ENCODE results near the gene TRABD2A. TPM values are rescaled to one million over a fixed set of nuclear protein-coding genes. Genes with fewer than 3 reads are reported as not detected.

The TRABD2A gene
- polyA plus RNA-seq, 4 donors: 2.0 to 35.5 (median 14.1) TPM

DNA sequence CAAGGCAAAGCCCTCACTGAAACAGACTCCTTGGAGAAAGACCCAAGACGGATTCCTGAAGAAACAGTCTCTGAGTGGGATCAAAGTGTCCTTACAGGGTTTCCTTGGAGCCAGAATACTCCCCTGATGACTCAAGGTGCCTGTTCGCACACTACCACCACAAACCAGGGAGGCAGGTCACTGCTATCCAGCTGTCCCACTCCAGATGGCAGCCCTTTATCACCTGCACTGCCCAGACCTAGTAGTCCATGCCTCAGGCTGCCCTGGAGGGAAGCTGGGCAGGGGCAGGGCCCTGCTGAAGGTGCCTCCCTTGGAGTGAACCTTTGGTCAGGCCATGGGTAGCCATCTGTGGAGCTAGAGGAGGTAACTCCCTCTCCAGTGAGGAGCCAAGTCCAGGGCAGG is 34.1 kb downstream of the TRABD2A start:
- WGBS, 3 donors: 80 to 93% (median 91%) methylated on average over 2 of the region's 2 CpGs
- peak in 1 of 2 donors; percentile 73 for DNase-seq
- peak overlapping the region in 2 of 3 donors; percentile 46 to 74 for H3K27ac ChIP-seq (ENCODE audit: low read depth in 1 of 3, low read length in 2 of 3)
- H3K36me3 ChIP-seq (ENCODE audit: control insufficient read depth in 3 of 3, insufficient read depth in 2 of 3, low read depth in 1 of 3, low read length in 3 of 3): peaks cover 0 to 15% (median 0%) of the 10 kb centered on the region in 3 donors
- H3K4me1 ChIP-seq (ENCODE audit: control insufficient read depth in 3 of 3, insufficient read depth in 2 of 3, low read depth in 1 of 3, low read length in 2 of 3): no peaks in the 10 kb centered on the region
- no peaks in the 10 kb centered on the region for H3K27me3 ChIP-seq (ENCODE audit: control insufficient read depth in 3 of 3, insufficient read depth in 3 of 3, low read length in 3 of 3)
- H3K4me3 ChIP-seq (ENCODE audit: low read depth in 1 of 3, low read length in 3 of 3): no peak overlapping the region
- FAIRE-seq: no peak
- H3K9me3 ChIP-seq (ENCODE audit: control insufficient read depth in 2 of 2, insufficient read depth in 1 of 2, low read depth in 1 of 2, low read length in 1 of 2): no peaks in the 10 kb centered on the region

DNA sequence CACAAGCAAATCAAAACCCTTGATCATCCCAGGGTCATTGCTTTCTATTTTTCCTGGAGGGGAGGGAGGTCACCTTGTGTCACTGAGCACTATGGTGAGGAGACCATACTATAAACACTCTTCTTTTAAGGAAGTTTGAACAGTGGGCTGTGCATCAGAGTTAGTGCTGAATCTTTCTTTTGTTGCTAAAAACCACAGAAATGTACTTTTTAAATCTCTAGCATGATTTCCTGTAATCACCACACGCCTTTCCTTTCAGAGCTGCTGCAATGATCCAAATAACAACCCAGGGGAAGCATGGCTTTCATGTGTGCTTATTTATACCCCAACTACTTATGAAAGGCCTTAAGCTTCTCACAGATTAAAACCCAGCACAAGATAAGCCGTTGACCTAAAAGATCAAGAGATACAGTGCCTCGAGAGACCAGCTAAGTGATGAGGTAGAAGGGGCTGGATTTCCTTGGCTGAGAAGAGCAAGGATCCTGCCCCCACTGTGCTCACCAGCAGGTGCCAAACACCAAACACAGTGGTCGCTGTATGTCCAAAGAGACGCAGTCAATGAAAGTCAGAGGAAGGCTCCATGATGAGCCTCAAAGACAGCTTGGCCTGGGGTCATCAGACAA is 34.7 kb downstream of the TRABD2A start:
- Histone ChIP-seq H3K4me1 (ENCODE audit: control insufficient read depth in 3 of 3, insufficient read depth in 2 of 3, low read depth in 1 of 3, low read length in 2 of 3) (no peaks in the 10 kb centered on the region), H3K36me3 (ENCODE audit: control insufficient read depth in 3 of 3, insufficient read depth in 2 of 3, low read depth in 1 of 3, low read length in 3 of 3) (peaks cover 0 to 15% (median 0%) of the 10 kb centered on the region in 3 donors), H3K27me3 (ENCODE audit: control insufficient read depth in 3 of 3, insufficient read depth in 3 of 3, low read length in 3 of 3) (no peaks in the 10 kb centered on the region), H3K27ac (ENCODE audit: low read depth in 1 of 3, low read length in 2 of 3) (peak overlapping the region in 2 of 3 donors; percentile 46 to 74), H3K4me3 (ENCODE audit: low read depth in 1 of 3, low read length in 3 of 3) (no peak overlapping the region), H3K9me3 (ENCODE audit: control insufficient read depth in 2 of 2, insufficient read depth in 1 of 2, low read depth in 1 of 2, low read length in 1 of 2) (no peaks in the 10 kb centered on the region)
- WGBS, 3 donors: 51 to 60% (median 53%) methylated on average over 5 of the region's 5 CpGs
- DNase-seq (peak in 1 of 2 donors; percentile 52), FAIRE-seq (no peak)

DNA sequence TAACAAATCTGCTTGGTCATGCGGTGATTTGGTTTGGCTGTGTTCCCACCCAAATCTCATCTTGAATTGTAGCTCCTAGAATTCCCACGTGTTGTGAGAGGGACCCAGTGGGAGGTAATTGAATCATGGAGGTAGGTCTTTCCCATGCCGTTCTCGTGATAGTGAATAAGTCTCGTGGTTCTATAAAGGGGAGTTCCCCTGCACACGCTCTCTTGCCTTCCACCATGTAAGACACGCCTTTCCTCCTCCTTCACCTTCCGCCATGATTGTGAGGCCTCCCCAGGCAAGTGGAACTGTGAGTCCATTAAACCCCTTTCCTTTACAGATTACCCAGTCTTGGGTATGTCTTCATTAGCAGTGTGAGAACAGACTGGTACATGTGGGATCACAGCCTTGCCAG is 36.7 kb downstream of the TRABD2A start:
- no peaks in the 10 kb centered on the region for H3K9me3 ChIP-seq (ENCODE audit: control insufficient read depth in 2 of 2, insufficient read depth in 1 of 2, low read depth in 1 of 2, low read length in 1 of 2)
- no peak overlapping the region for H3K27ac ChIP-seq (ENCODE audit: low read depth in 1 of 3, low read length in 2 of 3)
- no peak overlapping the region for H3K4me3 ChIP-seq (ENCODE audit: low read depth in 1 of 3, low read length in 3 of 3)
- H3K4me1 ChIP-seq (ENCODE audit: control insufficient read depth in 3 of 3, insufficient read depth in 2 of 3, low read depth in 1 of 3, low read length in 2 of 3): no peaks in the 10 kb centered on the region
- 94 to 96% (median 96%) methylated on average over 8 of the region's 8 CpGs for WGBS, 3 donors
- H3K27me3 ChIP-seq (ENCODE audit: control insufficient read depth in 3 of 3, insufficient read depth in 3 of 3, low read length in 3 of 3): no peaks in the 10 kb centered on the region
- no peak for FAIRE-seq
- no peak for DNase-seq
- peaks cover 0 to 17% (median 0%) of the 10 kb centered on the region in 3 donors for H3K36me3 ChIP-seq (ENCODE audit: control insufficient read depth in 3 of 3, insufficient read depth in 2 of 3, low read depth in 1 of 3, low read length in 3 of 3)

DNA sequence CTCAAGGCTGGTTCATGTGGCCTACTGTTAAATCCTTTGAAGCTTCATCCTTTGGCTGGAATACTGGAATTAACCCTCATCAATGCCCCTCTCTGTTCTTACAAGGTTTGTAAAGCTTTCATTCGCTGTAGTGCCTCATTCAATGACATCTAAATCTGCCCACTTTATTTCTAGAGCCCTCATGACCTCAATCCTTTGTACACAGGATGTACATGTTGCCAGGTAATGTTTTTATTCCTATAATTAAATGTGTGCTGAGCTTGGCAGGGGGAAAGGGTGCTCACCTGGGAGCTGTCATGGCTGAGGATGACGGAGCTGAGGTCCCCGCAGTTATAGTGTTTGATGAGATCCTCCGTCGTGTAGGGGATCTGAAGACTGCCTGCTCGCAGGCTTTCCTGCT is 39.3 kb downstream of the TRABD2A start:
- H3K4me3 ChIP-seq (ENCODE audit: low read depth in 1 of 3, low read length in 3 of 3): no peak overlapping the region
- H3K36me3 ChIP-seq (ENCODE audit: control insufficient read depth in 3 of 3, insufficient read depth in 2 of 3, low read depth in 1 of 3, low read length in 3 of 3): peaks cover 0 to 14% (median 0%) of the 10 kb centered on the region in 3 donors
- no peak overlapping the region for H3K27ac ChIP-seq (ENCODE audit: low read depth in 1 of 3, low read length in 2 of 3)
- WGBS, 3 donors: 88 to 98% (median 94%) methylated on average over 6 of the region's 6 CpGs
- H3K9me3 ChIP-seq (ENCODE audit: control insufficient read depth in 2 of 2, insufficient read depth in 1 of 2, low read depth in 1 of 2, low read length in 1 of 2): peaks cover 0 to 4% of the 10 kb centered on the region in 2 donors
- DNase-seq (no peak), FAIRE-seq (no peak)
- H3K4me1 ChIP-seq (ENCODE audit: control insufficient read depth in 3 of 3, insufficient read depth in 2 of 3, low read depth in 1 of 3, low read length in 2 of 3): no peaks in the 10 kb centered on the region
- H3K27me3 ChIP-seq (ENCODE audit: control insufficient read depth in 3 of 3, insufficient read depth in 3 of 3, low read length in 3 of 3): no peaks in the 10 kb centered on the region

DNA sequence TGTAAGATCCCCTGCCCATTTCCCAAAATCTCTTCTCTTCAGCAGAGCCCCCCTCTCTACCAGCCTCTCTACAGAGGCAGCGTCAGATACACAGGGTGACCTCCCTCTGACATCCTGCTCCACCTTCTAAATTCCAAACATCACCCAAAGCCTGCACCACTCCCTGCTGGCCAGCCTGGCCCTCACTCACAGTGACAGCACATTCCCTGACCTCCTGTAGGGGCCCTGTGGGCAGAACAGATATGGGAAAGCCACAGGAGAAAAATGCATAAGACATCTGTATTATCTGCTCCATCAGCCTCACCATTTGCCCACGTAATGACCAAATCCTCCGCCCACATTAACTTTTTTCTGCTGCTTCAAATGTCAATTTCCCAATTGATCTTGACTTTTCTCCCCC is 40.6 kb downstream of the TRABD2A start:
- DNase-seq: no peak
- WGBS, 3 donors: 76 to 94% (median 88%) methylated on average over 3 of the region's 3 CpGs
- FAIRE-seq: no peak
- no peak overlapping the region for H3K4me3 ChIP-seq (ENCODE audit: low read depth in 1 of 3, low read length in 3 of 3)
- peaks cover 0 to 12% of the 10 kb centered on the region in 2 donors for H3K9me3 ChIP-seq (ENCODE audit: control insufficient read depth in 2 of 2, insufficient read depth in 1 of 2, low read depth in 1 of 2, low read length in 1 of 2)
- no peak overlapping the region for H3K27ac ChIP-seq (ENCODE audit: low read depth in 1 of 3, low read length in 2 of 3)
- H3K4me1 ChIP-seq (ENCODE audit: control insufficient read depth in 3 of 3, insufficient read depth in 2 of 3, low read depth in 1 of 3, low read length in 2 of 3): no peaks in the 10 kb centered on the region
- peaks cover 0 to 16% (median 0%) of the 10 kb centered on the region in 3 donors for H3K36me3 ChIP-seq (ENCODE audit: control insufficient read depth in 3 of 3, insufficient read depth in 2 of 3, low read depth in 1 of 3, low read length in 3 of 3)
- no peaks in the 10 kb centered on the region for H3K27me3 ChIP-seq (ENCODE audit: control insufficient read depth in 3 of 3, insufficient read depth in 3 of 3, low read length in 3 of 3)

DNA sequence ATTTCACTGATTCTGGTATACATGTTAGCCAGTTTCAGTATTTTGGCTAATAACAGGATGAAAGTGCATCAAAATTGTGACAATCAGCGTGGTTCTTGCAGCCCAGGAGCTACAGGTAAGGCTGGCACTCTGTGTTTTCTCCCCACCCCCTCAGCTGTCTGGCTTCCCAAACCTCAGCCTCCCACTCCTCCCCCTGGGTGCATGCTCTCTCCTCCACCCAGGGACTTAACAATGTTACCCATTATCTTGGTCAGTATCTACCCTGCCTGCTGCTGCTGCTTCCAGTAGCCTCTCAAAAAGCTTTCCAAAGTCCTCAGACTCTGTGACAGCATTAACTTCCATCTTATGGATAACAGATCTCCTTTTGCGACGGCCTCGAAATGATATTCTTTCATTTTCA is 41.0 kb downstream of the TRABD2A start:
- H3K4me3 ChIP-seq (ENCODE audit: low read depth in 1 of 3, low read length in 3 of 3): no peak overlapping the region
- no peaks in the 10 kb centered on the region for H3K4me1 ChIP-seq (ENCODE audit: control insufficient read depth in 3 of 3, insufficient read depth in 2 of 3, low read depth in 1 of 3, low read length in 2 of 3)
- 83 to 94% (median 90%) methylated on average over 4 of the region's 4 CpGs for WGBS, 3 donors
- peaks cover 0 to 17% (median 0%) of the 10 kb centered on the region in 3 donors for H3K36me3 ChIP-seq (ENCODE audit: control insufficient read depth in 3 of 3, insufficient read depth in 2 of 3, low read depth in 1 of 3, low read length in 3 of 3)
- DNase-seq (no peak), FAIRE-seq (no peak)
- peaks cover 0 to 14% of the 10 kb centered on the region in 2 donors for H3K9me3 ChIP-seq (ENCODE audit: control insufficient read depth in 2 of 2, insufficient read depth in 1 of 2, low read depth in 1 of 2, low read length in 1 of 2)
- no peak overlapping the region for H3K27ac ChIP-seq (ENCODE audit: low read depth in 1 of 3, low read length in 2 of 3)
- no peaks in the 10 kb centered on the region for H3K27me3 ChIP-seq (ENCODE audit: control insufficient read depth in 3 of 3, insufficient read depth in 3 of 3, low read length in 3 of 3)

DNA sequence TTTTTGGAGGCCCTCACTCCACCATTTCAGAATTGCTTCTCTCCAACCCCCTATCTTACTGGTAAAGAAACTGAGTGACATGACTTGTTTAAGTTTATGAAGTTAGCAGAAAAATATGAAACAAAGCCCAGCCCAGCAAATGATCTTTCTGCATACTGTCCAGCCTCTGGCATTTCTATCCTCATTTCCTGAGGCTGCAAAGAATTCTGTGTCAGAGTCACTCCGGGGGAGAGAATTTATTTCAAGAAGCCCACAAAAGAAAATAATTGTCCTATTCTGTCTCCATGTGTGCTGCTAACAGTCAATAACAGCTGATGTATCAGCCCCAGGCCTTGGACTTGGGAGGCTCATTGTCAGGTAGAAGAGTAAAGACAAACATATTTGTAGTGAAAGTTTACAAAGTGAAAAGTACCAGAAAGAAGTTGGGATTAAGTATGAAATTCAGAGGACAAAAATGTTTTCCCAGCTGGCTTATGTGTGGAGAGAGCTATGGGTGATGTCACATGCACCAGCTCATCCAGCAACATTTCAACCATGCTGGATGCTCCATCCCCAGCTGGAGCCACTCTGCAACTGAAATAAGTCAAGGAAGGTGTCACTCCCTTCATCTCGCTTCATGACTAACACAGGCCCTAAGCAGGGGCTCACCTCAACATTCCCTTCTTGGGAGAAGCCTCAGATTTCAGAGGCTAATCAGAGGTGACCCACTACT is 42.3 kb downstream of the TRABD2A start:
- no peak for DNase-seq
- 73 to 95% (median 90%) methylated on average over 2 of the region's 2 CpGs for WGBS, 3 donors
- no peaks in the 10 kb centered on the region for H3K4me1 ChIP-seq (ENCODE audit: control insufficient read depth in 3 of 3, insufficient read depth in 2 of 3, low read depth in 1 of 3, low read length in 2 of 3)
- no peaks in the 10 kb centered on the region for H3K27me3 ChIP-seq (ENCODE audit: control insufficient read depth in 3 of 3, insufficient read depth in 3 of 3, low read length in 3 of 3)
- no peak overlapping the region for H3K27ac ChIP-seq (ENCODE audit: low read depth in 1 of 3, low read length in 2 of 3)
- peaks cover 0 to 20% (median 0%) of the 10 kb centered on the region in 3 donors for H3K36me3 ChIP-seq (ENCODE audit: control insufficient read depth in 3 of 3, insufficient read depth in 2 of 3, low read depth in 1 of 3, low read length in 3 of 3)
- no peak overlapping the region for H3K4me3 ChIP-seq (ENCODE audit: low read depth in 1 of 3, low read length in 3 of 3)
- no peak for FAIRE-seq
- peaks cover 0 to 14% of the 10 kb centered on the region in 2 donors for H3K9me3 ChIP-seq (ENCODE audit: control insufficient read depth in 2 of 2, insufficient read depth in 1 of 2, low read depth in 1 of 2, low read length in 1 of 2)

DNA sequence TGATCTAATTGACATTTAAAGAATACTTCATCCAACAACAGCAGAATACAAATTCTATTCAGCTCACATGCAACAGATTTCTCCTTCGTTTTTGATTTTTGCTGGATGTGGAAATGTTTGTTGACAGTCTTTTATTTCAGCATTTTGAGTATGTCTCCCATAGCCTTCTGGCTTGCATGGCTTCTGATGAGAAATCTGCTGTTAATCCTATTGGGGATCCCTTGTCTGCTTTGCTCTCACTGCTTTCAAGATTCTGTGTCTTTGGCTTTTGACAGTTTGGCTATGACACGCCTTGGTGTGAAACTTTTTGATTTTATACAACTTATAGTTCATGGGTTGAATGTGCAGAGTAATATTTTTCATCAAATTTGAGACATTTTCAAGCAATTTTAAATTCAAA is 44.7 kb downstream of the TRABD2A start:
- WGBS, 3 donors: 87 to 97% (median 91%) methylated on average over 2 of the region's 2 CpGs
- peaks cover 0 to 23% (median 0%) of the 10 kb centered on the region in 3 donors for H3K36me3 ChIP-seq (ENCODE audit: control insufficient read depth in 3 of 3, insufficient read depth in 2 of 3, low read depth in 1 of 3, low read length in 3 of 3)
- H3K4me3 ChIP-seq (ENCODE audit: low read depth in 1 of 3, low read length in 3 of 3): no peak overlapping the region
- DNase-seq: no peak
- no peak for FAIRE-seq
- no peaks in the 10 kb centered on the region for H3K27me3 ChIP-seq (ENCODE audit: control insufficient read depth in 3 of 3, insufficient read depth in 3 of 3, low read length in 3 of 3)
- H3K4me1 ChIP-seq (ENCODE audit: control insufficient read depth in 3 of 3, insufficient read depth in 2 of 3, low read depth in 1 of 3, low read length in 2 of 3): no peaks in the 10 kb centered on the region
- peaks cover 0 to 14% of the 10 kb centered on the region in 2 donors for H3K9me3 ChIP-seq (ENCODE audit: control insufficient read depth in 2 of 2, insufficient read depth in 1 of 2, low read depth in 1 of 2, low read length in 1 of 2)
- H3K27ac ChIP-seq (ENCODE audit: low read depth in 1 of 3, low read length in 2 of 3): no peak overlapping the region
